GM23338 (cell line): ENCODE data around the gene ST6GALNAC4.

Source experiments
- CTCF ChIP-seq, 2 experiments: fragments of 200-600 bp in 1 of 2; sonication (generic) in 1 of 2; conservative IDR thresholded peaks; 2 replicates each; pipeline versions ENCODE4 v1.5.1 to v1.6.1; 2016 to 2017; ENCODE audit warnings: antibody characterized with exemption in 2 of 2, low read depth in 2 of 2, mild to moderate bottlenecking in 2 of 2, moderate library complexity in 1 of 2
- EZH2 ChIP-seq: fragments of 200-600 bp; sonication (generic); IDR thresholded peaks from one replicate; pipeline ENCODE4 v1.8.0; 2017; ENCODE audit warnings: antibody characterized with exemption, mild to moderate bottlenecking, low read depth; ENCODE audit not compliant: unreplicated experiment
- JUNB ChIP-seq: IDR thresholded peaks from one replicate; pipeline ENCODE4 v1.6.1; 2016; ENCODE audit warnings: antibody characterized with exemption; ENCODE audit not compliant: unreplicated experiment
- NANOG ChIP-seq: IDR thresholded peaks from 2 replicates; pipeline ENCODE4 v1.6.1; 2016; ENCODE audit warnings: antibody characterized with exemption, borderline replicate concordance
- POLR2AphosphoS5 ChIP-seq: IDR thresholded peaks from 2 replicates; pipeline ENCODE4 v1.6.1; 2016; ENCODE audit warnings: antibody characterized with exemption, low read depth
- REST ChIP-seq: IDR thresholded peaks from one replicate; pipeline ENCODE4 v1.6.1; 2018; ENCODE audit warnings: antibody characterized with exemption; ENCODE audit not compliant: unreplicated experiment

- no peak for TF ChIP-seq CTCF (conservative IDR thresholded peaks at IDR 0.05; ENCODE audit: low read depth in 2 of 2)
- TF ChIP-seq JUNB, result no peak
- no peak for TF ChIP-seq REST
- TF ChIP-seq POLR2AphosphoS5, result no peak
- no peak for TF ChIP-seq EZH2
- TF ChIP-seq NANOG, result no peak
These were observed 46.2 kb upstream of the ST6GALNAC4 start for GRCh38 chr9:127963041-127963358.
